ENCODE results near the gene F2RL3. TPM values are rescaled to one million over a fixed set of nuclear protein-coding genes. Genes with fewer than 3 reads are reported as not detected.

Gene F2RL3
- total and polyA plus RNA-seq, 9 of the 15 experiments (the other 6 are each of a cell fraction or from before 2014, with no cell fraction given) = 1.4 to 27.6 (median 11.9) TPM

- TF ChIP-seq RREB1 (CRISPR knock-in tag; IDR thresholded peaks at IDR 0.05) (peak; percentile 13; the same call in 1 of the 2 replicates), CEBPG (CRISPR knock-in tag; IDR thresholded peaks at IDR 0.05) (no peak), CEBPG (tag; conservative IDR thresholded peaks at IDR 0.05 in 1 of 2, IDR thresholded peaks at IDR 0.05 in 1 of 2) (no peak), ZNF253 (CRISPR knock-in tag; conservative IDR thresholded peaks at IDR 0.05) (no peak), SRSF3 (IDR thresholded peaks at IDR 0.05; ENCODE audit: insufficient read depth, low read length) (0 out of 2 replicates have a peak, but pooled peaks have one; percentile 72), U2AF2 (optimal IDR thresholded peaks at IDR 0.05; ENCODE audit: low read depth, low read length) (no peak), ZNF384 (IDR thresholded peaks at IDR 0.05; ENCODE audit: low read depth, low read length) (no peak), HEY1 (CRISPR knock-in tag; IDR thresholded peaks at IDR 0.05; ENCODE audit: borderline replicate concordance) (no peak), ZSCAN29 (IDR thresholded peaks at IDR 0.05) (no peak), TBP (optimal IDR thresholded peaks at IDR 0.05; ENCODE audit: low read depth, low read length) (peak; percentile 50), ZKSCAN8 (CRISPR knock-in tag; IDR thresholded peaks at IDR 0.05) (peak; percentile 86), ZSCAN32 (CRISPR knock-in tag; IDR thresholded peaks at IDR 0.05) (0 out of 2 replicates have a peak, but pooled peaks have one; percentile 40), KDM1A (IDR thresholded peaks at IDR 0.05) (no peak), ZNF146 (CRISPR knock-in tag; IDR thresholded peaks at IDR 0.05; ENCODE audit: unreplicated experiment) (no peak), ELF2 (CRISPR knock-in tag; IDR thresholded peaks at IDR 0.05) (no peak), CCNT2 (IDR thresholded peaks at IDR 0.05; ENCODE audit: borderline replicate concordance, extremely low read depth, insufficient read length, low read depth, low read length) (peak; percentile 55)
- TF ChIP-seq, protein P1, sequence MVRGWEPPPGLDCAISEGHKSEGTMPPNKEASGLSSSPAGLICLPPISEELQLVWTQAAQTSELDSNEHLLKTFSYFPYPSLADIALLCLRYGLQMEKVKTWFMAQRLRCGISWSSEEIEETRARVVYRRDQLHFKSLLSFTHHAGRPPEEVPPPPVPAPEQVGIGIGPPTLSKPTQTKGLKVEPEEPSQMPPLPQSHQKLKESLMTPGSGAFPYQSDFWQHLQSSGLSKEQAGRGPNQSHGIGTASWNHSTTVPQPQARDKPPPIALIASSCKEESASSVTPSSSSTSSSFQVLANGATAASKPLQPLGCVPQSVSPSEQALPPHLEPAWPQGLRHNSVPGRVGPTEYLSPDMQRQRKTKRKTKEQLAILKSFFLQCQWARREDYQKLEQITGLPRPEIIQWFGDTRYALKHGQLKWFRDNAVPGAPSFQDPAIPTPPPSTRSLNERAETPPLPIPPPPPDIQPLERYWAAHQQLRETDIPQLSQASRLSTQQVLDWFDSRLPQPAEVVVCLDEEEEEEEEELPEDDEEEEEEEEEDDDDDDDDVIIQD (CRISPR knock-in tag; IDR thresholded peaks at IDR 0.05) = 0 out of 2 replicates have a peak, but pooled peaks have one; percentile 77
- TF ChIP-seq, protein P2, sequence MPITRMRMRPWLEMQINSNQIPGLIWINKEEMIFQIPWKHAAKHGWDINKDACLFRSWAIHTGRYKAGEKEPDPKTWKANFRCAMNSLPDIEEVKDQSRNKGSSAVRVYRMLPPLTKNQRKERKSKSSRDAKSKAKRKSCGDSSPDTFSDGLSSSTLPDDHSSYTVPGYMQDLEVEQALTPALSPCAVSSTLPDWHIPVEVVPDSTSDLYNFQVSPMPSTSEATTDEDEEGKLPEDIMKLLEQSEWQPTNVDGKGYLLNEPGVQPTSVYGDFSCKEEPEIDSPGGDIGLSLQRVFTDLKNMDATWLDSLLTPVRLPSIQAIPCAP (CRISPR knock-in tag; IDR thresholded peaks at IDR 0.05; ENCODE audit: borderline replicate concordance) = no peak
- TF ChIP-seq, protein P3, sequence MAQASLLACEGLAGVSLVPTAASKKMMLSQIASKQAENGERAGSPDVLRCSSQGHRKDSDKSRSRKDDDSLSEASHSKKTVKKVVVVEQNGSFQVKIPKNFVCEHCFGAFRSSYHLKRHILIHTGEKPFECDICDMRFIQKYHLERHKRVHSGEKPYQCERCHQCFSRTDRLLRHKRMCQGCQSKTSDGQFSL (CRISPR knock-in tag; IDR thresholded peaks at IDR 0.05) = no peak; the same call in 1 of the 2 replicates
- TF ChIP-seq, protein P3 (tag; IDR thresholded peaks at IDR 0.05) = peak in 1 of 2 experiments; percentile 84; a peak in 2 of 4 replicates
These were observed 1.2 kb downstream of the F2RL3 start (continued) for GRCh38 chr19:16889883-16890460.
